SK-N-SH (cell line): ENCODE measurements around the gene ZBTB17. TPM values are rescaled to one million over a fixed set of nuclear protein-coding genes. Genes with fewer than 3 reads are reported as not detected.

Source experiments
- CTCF ChIA-PET: fragments of 300-600, 350-600 bp; formaldehyde crosslinking; extraction: SDS; loops from one replicate; lab custom pipeline; 2021; lab: Yijun Ruan, JAX
- POLR2A ChIA-PET: fragments of 350-600 bp; sonication (Branson Sonifier 250); formaldehyde crosslinking; extraction: SDS; loops from one replicate; lab custom pipeline; 2020; ENCODE audit warnings: antibody characterized with exemption, inconsistent platforms; lab: Yijun Ruan, JAX
- DNase-seq: peaks from one replicate; pipeline ENCODE4 v3.0.0; 2012
- H2AFZ ChIP-seq: fragments of 200-600 bp; sonication (generic); 2 replicates; pipeline ENCODE4 v1.8.1; 2016; ENCODE audit warnings: antibody characterized with exemption, mild to moderate bottlenecking, low read depth
- H3F3A ChIP-seq: fragments of 200-600 bp; sonication (generic); replicated peaks from 2 replicates; pipeline ENCODE3; 2016; ENCODE audit warnings: antibody characterized with exemption, mild to moderate bottlenecking; ENCODE audit not compliant: insufficient read depth
- H3K27ac ChIP-seq, 2 experiments: fragments of 200-500 bp in 1 of 2; fragments of 200-600 bp in 1 of 2; sonication (Bioruptor generic) in 1 of 2; sonication (generic), shearing (Covaris generic) in 1 of 2; 2 replicates each; pipeline versions ENCODE4 v1.5.1 to v1.6.1; 2014 to 2016; ENCODE audit warnings: low read depth in 2 of 2, inconsistent platforms in 1 of 2, low read length in 1 of 2, mild to moderate bottlenecking in 1 of 2, mixed read lengths in 1 of 2
- H3K27me3 ChIP-seq: fragments of 200-600 bp; sonication (generic), shearing (Covaris generic); 2 replicates; pipeline ENCODE4 v1.6.1; 2016; ENCODE audit warnings: mixed run types; ENCODE audit not compliant: insufficient read depth
- H3K36me3 ChIP-seq, 2 experiments: fragments of 200-500 bp in 1 of 2; fragments of 200-600 bp in 1 of 2; sonication (Bioruptor generic) in 1 of 2; sonication (generic) in 1 of 2; replicated peaks in 1 of 2; 2 replicates each; pipeline versions ENCODE3 to v1.5.1; 2014 to 2016; ENCODE audit warnings: low read length in 1 of 2, mild to moderate bottlenecking in 1 of 2; ENCODE audit not compliant: insufficient read depth in 2 of 2, control insufficient read depth in 1 of 2
- H3K4me1 ChIP-seq, 2 experiments: fragments of 200-500 bp in 1 of 2; fragments of 200-600 bp in 1 of 2; sonication (Bioruptor generic) in 1 of 2; sonication (generic), shearing (Covaris generic) in 1 of 2; 2 replicates each; pipeline versions ENCODE4 v1.5.1 to v1.6.1; 2014 to 2016; ENCODE audit warnings: low read depth in 1 of 2, low read length in 1 of 2, mixed run types in 1 of 2; ENCODE audit not compliant: insufficient read depth in 2 of 2, control insufficient read depth in 1 of 2
- H3K4me2 ChIP-seq: fragments of 200-600 bp; sonication (generic), shearing (Covaris generic); 2 replicates; pipeline ENCODE4 v1.6.1; 2017; ENCODE audit warnings: mixed run types
- H3K4me3 ChIP-seq, 2 experiments: fragments of 200-500 bp in 1 of 2; fragments of 200-600 bp in 1 of 2; sonication (Bioruptor generic) in 1 of 2; sonication (generic), shearing (Covaris generic) in 1 of 2; 2 replicates each; pipeline versions ENCODE4 v1.5.1 to v1.8.1; 2014 to 2016; ENCODE audit warnings: low read depth in 2 of 2, inconsistent platforms in 1 of 2, low read length in 1 of 2, mild to moderate bottlenecking in 1 of 2, mixed read lengths in 1 of 2, moderate library complexity in 1 of 2
- H3K79me2 ChIP-seq: fragments of 200-600 bp; sonication (generic); 2 replicates; pipeline ENCODE4 v1.8.1; 2017; ENCODE audit warnings: mild to moderate bottlenecking; ENCODE audit not compliant: insufficient read depth
- H3K9ac ChIP-seq: fragments of 200-600 bp; sonication (generic); 2 replicates; pipeline ENCODE4 v1.6.1; 2017; ENCODE audit warnings: mixed run types
- H3K9me2 ChIP-seq: fragments of 200-600 bp; sonication (generic); 2 replicates; pipeline ENCODE4 v1.6.1; 2017; ENCODE audit warnings: mixed run types
- H3K9me3 ChIP-seq: fragments of 200-600 bp; sonication (generic); 2 replicates; pipeline ENCODE4 v1.6.1; 2017; ENCODE audit warnings: mixed run types, mild to moderate bottlenecking, moderate library complexity
- H4K20me1 ChIP-seq: fragments of 200-600 bp; sonication (generic); 2 replicates; pipeline ENCODE4 v1.6.1; 2017; ENCODE audit warnings: mild to moderate bottlenecking, mixed run types; ENCODE audit not compliant: insufficient read depth
- CHD2 ChIP-seq: fragments of 150-350 bp; IDR thresholded peaks from 2 replicates; pipeline ENCODE4 v1.6.1; 2018; ENCODE audit warnings: low read length; ENCODE audit not compliant: partially characterized antibody
- FOSL2 ChIP-seq: IDR thresholded peaks from 2 replicates; pipeline ENCODE4 v1.4.0; 2012; ENCODE audit warnings: low read depth, mild to moderate bottlenecking, moderate library complexity, borderline replicate concordance
- IRF3 ChIP-seq: fragments of 150-350 bp; IDR thresholded peaks from 2 replicates; pipeline ENCODE4 v1.6.1; 2016; ENCODE audit warnings: mild to moderate bottlenecking, low read depth, low read length
- MXI1 ChIP-seq: IDR thresholded peaks from 2 replicates; pipeline ENCODE4 v1.6.1; 2012; ENCODE audit warnings: mild to moderate bottlenecking, low read depth, low read length, improper control_type of control experiment
- RAD21 ChIP-seq: IDR thresholded peaks from 2 replicates; pipeline ENCODE4 v1.6.1; 2012; ENCODE audit warnings: mild to moderate bottlenecking, low read length
- RCOR1 ChIP-seq: fragments of 150-350 bp; IDR thresholded peaks from 2 replicates; pipeline ENCODE4 v1.6.1; 2017; ENCODE audit warnings: antibody characterized with exemption, low read length
- RFX5 ChIP-seq: IDR thresholded peaks from 2 replicates; pipeline ENCODE4 v1.6.1; 2012; ENCODE audit warnings: mild to moderate bottlenecking, improper control_type of control experiment, low read length
- SMC3 ChIP-seq: IDR thresholded peaks from 2 replicates; pipeline ENCODE4 v1.6.1; 2012; ENCODE audit warnings: low read depth, low read length, improper control_type of control experiment
- TCF12 ChIP-seq: IDR thresholded peaks from 2 replicates; pipeline ENCODE4 v1.4.0; 2012
- TEAD4 ChIP-seq: IDR thresholded peaks from 2 replicates; pipeline ENCODE4 v1.4.0; 2012; ENCODE audit warnings: mild to moderate bottlenecking, borderline replicate concordance; ENCODE audit not compliant: insufficient read depth
- YY1 ChIP-seq: IDR thresholded peaks from 2 replicates; pipeline ENCODE4 v1.4.0; 2012; ENCODE audit warnings: low read depth, mild to moderate bottlenecking
- WGBS: methylation state at CpG from one replicate; pipeline ENCODE4 v1.1.6; 2017; ENCODE audit warnings: low lambda C conversion rate; 5-methylcytosine and 5-hydroxymethylcytosine counted together
- polyA plus RNA-seq, 3 experiments: library from polyadenylated mRNA; depleted of rRNA; stranded (reverse); fragments of >200 nt; gene quantifications; 2 replicates each; pipeline ENCODE4 v1.2.3, GENCODE V29; 2012
- TF ChIP-seq, protein P1 (sequence below): IDR thresholded peaks from 2 replicates; pipeline ENCODE4; 2012

ZBTB17 gene
- polyA plus RNA-seq, 1 of the 3 experiments (the other 2 are of a cell fraction): 56.4 TPM

- 97% methylated on average over 4 of the region's 4 CpGs for WGBS
- Histone ChIP-seq H3K4me1 (peaks cover 6% of the 10 kb centered on the region in 2 experiments; a peak in 3 of 4 replicates), H3K27ac (no peak overlapping the region)
- ChIA-PET POLR2A (no interaction called here), CTCF (no interaction called here)
- no peak for DNase-seq
- no peak for TF ChIP-seq IRF3
- no peak for TF ChIP-seq CHD2
- no peak for TF ChIP-seq MXI1
- TF ChIP-seq, all 33 proteins: peak for 0
- H3K9ac ChIP-seq: no peak overlapping the region
- no peak overlapping the region for H3K4me2 ChIP-seq
- peaks cover 10% of the 10 kb centered on the region for H3F3A ChIP-seq
- H4K20me1 ChIP-seq: peaks cover 24% of the 10 kb centered on the region; the same call in 1 of the 2 replicates
- H2AFZ ChIP-seq: no peak overlapping the region
- no peak overlapping the region for H3K4me3 ChIP-seq
- H3K9me2 ChIP-seq: no peaks in the 10 kb centered on the region
- H3K79me2 ChIP-seq: peaks cover 63% of the 10 kb centered on the region
- H3K9me3 ChIP-seq: no peaks in the 10 kb centered on the region
- no peaks in the 10 kb centered on the region for H3K27me3 ChIP-seq
- H3K36me3 ChIP-seq: peaks cover 30 to 35% of the 10 kb centered on the region in 2 experiments
Observed at GRCh38 chr1:15973772-15974171, 2.1 kb downstream of the ZBTB17 start.

GRCh38 chr1:15972409-15972808, 3.5 kb downstream of the ZBTB17 start:
- no peak overlapping the region for H2AFZ ChIP-seq
- peaks cover 10% of the 10 kb centered on the region for H3F3A ChIP-seq
- ChIA-PET CTCF (interaction anchor here (1.5 kb wide), 1 partner anchor 180 kb away, joined by 4 read pairs; no protein-coding TSS in a partner anchor), POLR2A (no interaction called here)
- H3K27me3 ChIP-seq: no peaks in the 10 kb centered on the region
- no peaks in the 10 kb centered on the region for H3K9me2 ChIP-seq
- peaks cover 33% of the 10 kb centered on the region; the same call in 1 of the 2 replicates for H4K20me1 ChIP-seq
- H3K79me2 ChIP-seq: peaks cover 76% of the 10 kb centered on the region
- no peaks in the 10 kb centered on the region for H3K9me3 ChIP-seq
- WGBS: 94% methylated on average over 1 of the region's 1 CpG
- no peak overlapping the region for H3K9ac ChIP-seq
- DNase-seq: no peak
- H3K4me2 ChIP-seq: no peak overlapping the region
- H3K36me3 ChIP-seq: peaks cover 38 to 46% of the 10 kb centered on the region in 2 experiments
- H3K27ac ChIP-seq: no peak overlapping the region
- no peak for TF ChIP-seq RCOR1
- no peak for TF ChIP-seq TEAD4
- no peak for TF ChIP-seq FOSL2
- no peak for TF ChIP-seq SMC3
- no peak for TF ChIP-seq RFX5
- H3K4me1 ChIP-seq: peaks cover 6% of the 10 kb centered on the region in 2 experiments; a peak in 3 of 4 replicates
- no peak overlapping the region for H3K4me3 ChIP-seq

DNA sequence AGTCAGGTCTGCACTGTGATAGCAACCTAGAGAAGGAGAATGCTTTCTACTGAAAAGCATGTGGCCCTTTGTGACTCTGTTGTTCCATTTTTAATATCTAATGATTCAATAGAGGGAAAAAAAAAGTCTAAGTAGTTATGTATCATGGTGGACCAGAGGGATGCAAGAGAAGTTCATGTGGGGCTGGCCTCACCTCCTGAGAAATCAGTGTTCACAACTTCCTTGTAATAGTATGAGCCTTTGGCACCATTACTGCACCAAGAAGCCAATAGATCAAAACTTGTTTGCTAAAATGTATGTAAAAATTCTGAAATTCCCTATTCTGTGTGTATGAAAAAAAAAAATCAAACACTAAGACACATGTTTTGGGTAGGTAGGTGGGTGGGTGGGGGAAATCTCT, 5.0 kb downstream of the ZBTB17 start:
- Histone ChIP-seq H3K9me3 (no peaks in the 10 kb centered on the region), H3K9me2 (no peaks in the 10 kb centered on the region), H3K4me1 (peaks cover 7 to 13% of the 10 kb centered on the region in 2 experiments), H3K79me2 (peaks cover 91% of the 10 kb centered on the region), H3F3A (peaks cover 18% of the 10 kb centered on the region), H3K9ac (no peak overlapping the region), H3K4me3 (no peak overlapping the region), H4K20me1 (peaks cover 36% of the 10 kb centered on the region; the same call in 1 of the 2 replicates), H3K27ac (no peak overlapping the region), H2AFZ (no peak overlapping the region), H3K4me2 (no peak overlapping the region), H3K36me3 (peaks cover 38 to 46% of the 10 kb centered on the region in 2 experiments), H3K27me3 (no peaks in the 10 kb centered on the region)
- TF ChIP-seq, protein P1, sequence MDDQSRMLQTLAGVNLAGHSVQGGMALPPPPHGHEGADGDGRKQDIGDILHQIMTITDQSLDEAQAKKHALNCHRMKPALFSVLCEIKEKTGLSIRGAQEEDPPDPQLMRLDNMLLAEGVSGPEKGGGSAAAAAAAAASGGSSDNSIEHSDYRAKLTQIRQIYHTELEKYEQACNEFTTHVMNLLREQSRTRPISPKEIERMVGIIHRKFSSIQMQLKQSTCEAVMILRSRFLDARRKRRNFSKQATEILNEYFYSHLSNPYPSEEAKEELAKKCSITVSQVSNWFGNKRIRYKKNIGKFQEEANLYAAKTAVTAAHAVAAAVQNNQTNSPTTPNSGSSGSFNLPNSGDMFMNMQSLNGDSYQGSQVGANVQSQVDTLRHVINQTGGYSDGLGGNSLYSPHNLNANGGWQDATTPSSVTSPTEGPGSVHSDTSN: no peak
- TF ChIP-seq TCF12 (no peak), YY1 (no peak), RAD21 (no peak)
- POLR2A ChIA-PET: no interaction called here
- CTCF ChIA-PET: no interaction called here
- no peak for DNase-seq
